Stimulated activated CD4-positive, alpha-beta T cell treated with anti-CD3 and anti-CD28 coated beads, Interleukin-1b, Interleukin-23, amount 100 ng/mL, for 4 hours (primary cell): Measurements from ENCODE around the gene SLC38A8.
A peak's percentile ranks its signal among the peaks of the same experiment; 100 is the strongest.

Experiments used
- DNase-seq, 2 donors: peaks; one replicate each; pipeline ENCODE4 v3.0.0-alpha.2; 2020; ENCODE audit warnings: low read depth in 2 of 2

The SLC38A8 gene

DNA sequence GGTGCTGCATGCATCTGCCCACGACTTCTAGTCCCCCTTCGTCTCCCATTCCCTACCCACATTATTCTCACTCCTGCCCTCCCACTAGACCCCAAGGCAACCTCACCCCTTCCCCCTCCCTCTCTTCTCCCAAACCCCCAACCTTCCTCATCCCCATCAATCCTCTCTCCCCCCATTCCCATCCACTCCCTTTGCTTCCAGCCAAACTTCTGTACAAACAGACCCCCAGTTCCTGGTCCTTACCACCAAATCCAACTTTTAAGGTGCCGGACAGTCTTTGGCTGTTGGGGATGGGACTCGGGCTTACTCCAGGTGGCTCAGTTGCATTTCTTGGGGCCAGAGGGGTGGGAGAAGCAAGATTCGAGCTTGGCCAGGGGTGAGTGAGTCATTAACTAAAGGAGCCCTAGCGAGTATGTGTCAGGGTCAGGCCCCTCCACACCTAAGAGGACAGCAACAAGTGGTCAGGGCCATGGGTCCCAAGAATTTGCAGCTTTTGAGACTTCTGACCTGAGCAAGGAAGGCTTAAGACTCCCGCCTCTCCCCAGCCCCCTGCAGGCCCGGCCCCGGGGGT, at the start of gene SLC38A8:
TSS of gene SLC38A8 (minus strand) at position 488 of the 571 bp plus-strand sequence. CDS start 638 bp downstream, outside the sequence.
- DNase-seq, result no peak

- DNase-seq, result no peak
Measured at GRCh38 chr16:84091460-84091859, 48.9 kb upstream of the SLC38A8 start.

DNA sequence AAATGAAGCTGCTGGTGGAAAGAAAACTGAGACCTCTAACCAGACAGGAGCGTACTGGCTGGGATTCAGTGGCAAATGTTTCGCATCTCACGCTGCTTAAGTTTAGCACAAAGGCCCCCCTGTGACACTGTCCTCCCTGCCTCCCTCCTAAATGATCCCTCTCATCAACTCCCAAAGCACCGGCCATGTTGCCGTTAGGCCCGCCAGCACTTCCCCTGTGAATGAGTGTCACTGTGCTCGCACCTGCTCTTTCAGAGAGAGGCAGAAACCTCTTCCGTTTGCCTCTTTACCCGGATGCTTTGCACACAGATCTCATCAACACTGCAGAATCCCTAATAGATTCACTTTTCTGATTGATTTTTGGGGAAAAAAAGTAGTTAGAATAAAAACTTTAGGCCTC, 47.6 kb upstream of the SLC38A8 start:
- DNase-seq, result no peak

GRCh38 chr16:84088695-84089395, 46.2 kb upstream of the SLC38A8 start:
- DNase-seq, result peak; percentile 12 to 22

DNA sequence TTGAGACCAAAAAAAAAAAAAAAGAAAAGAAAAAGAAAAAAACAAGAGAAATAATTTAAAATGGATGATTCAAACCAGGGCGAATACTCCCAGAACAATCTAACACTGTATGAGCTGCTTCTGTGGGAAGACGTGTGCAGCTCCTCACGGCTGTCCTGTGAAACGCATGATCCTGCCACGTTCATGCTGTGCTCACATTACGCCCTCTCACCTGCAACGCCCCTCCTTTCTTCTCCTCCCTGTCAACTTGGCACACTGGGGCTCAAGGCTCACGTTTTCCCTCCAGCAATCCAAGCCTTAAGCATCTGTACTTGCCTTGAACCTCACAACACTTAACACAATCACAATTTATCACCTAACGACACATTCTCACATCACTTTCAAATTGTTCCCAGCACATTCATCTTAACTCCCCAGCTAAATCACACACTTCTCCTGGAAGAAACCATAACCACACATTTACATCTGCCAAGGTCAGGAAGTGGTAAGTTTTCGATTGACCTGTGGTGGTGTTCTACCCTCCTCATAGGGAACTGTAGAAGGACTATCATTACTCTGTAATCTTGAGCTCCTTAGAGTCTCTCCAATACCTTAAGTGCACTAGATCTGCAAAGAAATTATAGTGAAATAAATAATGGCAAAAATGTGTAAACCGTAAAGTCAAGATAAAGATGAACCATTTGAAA, 45.0 kb upstream of the SLC38A8 start:
- no peak for DNase-seq

GRCh38 chr16:84087001-84087400, 44.4 kb upstream of the SLC38A8 start:
- DNase-seq, result no peak

- no peak for DNase-seq
Measured at GRCh38 chr16:84086341-84086740, 43.7 kb upstream of the SLC38A8 start.

DNA sequence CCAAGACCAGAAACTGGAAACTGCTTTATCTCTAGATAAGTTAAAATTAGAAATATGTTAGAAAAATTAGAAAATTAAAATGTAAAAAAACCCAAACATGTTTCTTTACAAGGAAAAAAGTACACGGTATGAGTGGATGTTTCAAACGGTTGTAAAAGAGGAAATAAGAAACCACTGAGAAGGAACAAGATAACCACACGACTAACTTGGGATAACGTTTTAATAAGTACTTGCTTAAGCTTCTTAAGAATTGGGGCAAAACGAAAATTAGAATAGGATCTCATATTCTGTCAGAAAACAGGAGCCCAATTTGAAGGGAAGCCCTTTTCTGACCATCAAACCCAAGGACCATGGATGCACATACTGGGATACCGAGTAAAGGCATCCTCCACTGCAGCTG, 43.2 kb upstream of the SLC38A8 start:
- no peak for DNase-seq

DNA sequence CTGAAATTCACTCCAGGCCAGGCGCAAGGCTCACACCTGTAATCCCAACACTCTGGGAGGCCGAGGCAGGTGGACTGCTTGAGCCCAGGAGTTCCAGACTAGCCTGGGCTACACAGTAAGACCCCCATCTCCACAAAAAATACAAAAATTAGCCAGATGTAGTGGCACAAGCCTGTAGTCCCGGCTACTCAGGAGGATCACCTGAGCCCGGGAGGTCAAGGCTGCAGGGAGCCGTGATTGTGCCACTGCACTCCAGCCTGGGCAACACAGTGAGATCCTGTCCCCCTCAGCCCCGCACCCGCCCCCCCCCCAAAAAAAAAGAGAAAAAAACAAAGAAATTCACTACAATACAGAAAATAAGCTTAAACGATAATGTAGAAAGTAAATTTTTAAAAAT, 42.7 kb upstream of the SLC38A8 start:
- no peak for DNase-seq

DNA sequence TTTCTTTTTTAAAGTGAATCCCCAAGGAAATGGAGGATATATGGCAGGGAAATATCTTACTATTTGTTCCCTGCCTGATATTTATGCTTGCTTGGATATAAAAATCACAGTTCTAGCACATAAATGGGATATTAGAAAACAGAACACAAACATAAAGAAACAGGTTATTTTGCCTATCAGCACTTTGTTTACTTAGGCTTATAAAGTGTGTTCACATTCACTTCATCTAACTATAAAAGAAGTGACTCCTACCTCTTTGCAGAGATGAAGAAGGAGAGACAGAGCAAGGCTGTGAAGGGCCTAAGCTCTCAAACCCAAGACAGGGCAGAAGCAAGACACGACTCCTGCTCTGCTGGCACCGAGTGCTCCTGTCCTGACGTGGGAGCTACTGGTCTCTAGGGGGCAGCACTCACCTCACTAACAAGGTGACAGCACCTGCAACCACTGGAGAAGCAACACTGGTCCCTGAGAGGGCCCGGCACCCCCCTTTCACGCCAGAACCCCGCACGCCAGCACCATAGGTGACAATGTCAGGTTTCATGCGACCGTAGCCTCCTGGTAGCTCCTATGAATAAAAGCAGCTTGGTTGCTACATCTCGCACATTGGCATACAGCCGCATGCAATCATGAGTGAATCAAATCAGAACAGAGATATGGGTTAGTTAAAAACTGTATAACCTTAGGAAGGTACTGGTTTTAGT, 42.1 kb upstream of the SLC38A8 start:
- DNase-seq, result peak; percentile 34 to 59

- DNase-seq, result no peak
Measured at GRCh38 chr16:84082835-84083569, 40.4 kb upstream of the SLC38A8 start.

DNA sequence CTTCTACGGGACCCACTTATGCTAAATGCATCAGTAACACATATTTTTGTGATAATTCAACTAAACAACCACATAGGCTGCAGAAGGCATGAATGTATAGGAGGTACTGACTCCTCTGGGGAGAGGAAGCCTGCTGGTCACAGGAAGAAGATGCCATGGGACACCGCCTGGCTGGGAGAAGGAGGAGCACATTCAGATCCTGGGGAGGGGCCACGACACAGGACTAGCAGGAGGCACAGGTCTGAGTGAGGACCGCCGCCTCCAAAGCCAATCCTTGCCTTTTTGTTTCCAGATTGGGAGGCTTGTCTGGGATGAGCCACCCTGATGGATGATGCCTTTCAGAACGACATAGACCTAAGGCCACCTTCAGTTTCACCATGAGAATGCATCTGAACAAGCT, 39.5 kb upstream of the SLC38A8 start:
- DNase-seq, result no peak

GRCh38 chr16:84081446-84081989, 38.9 kb upstream of the SLC38A8 start:
- no peak for DNase-seq

GRCh38 chr16:84080813-84081212, 38.2 kb upstream of the SLC38A8 start:
- DNase-seq, result no peak

DNA sequence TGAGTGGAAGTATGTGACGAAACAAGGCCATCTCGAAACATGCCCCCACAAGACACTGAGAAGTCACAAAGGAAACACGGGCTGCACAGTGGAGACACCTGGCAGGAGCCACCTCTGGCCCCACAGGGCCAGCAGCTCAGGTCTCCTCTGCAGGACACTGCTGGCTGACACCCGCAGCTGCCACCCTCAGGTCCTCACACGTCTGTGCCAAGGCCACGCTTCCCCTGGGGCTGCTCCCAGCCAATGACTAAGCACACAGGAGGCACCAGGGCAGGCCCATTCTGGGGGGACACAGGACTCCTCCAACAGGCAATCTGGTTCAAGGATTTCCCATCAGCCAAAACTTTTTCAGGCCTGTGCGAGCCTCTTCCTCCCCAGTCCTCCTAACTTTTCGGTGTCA, 37.8 kb upstream of the SLC38A8 start:
- DNase-seq, result no peak

DNA sequence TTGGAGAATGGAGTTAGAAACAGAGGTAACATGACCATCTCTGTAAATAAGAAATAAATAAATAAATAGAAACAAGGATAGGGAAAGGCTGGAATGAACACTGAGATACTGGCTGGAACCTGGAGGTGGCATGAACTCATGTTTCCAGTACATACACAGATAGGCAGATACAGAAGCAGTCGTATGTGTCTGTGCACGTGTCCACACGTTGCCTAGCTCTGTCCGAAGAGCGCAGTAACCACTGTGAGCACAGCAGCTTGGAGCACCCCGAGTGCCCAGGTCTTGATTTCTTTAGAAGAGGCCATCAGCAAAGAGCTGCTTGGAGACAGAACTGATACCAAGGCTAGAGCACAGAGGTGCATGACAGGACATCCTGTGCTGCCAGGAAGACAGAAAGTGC, 37.1 kb upstream of the SLC38A8 start:
- no peak for DNase-seq

DNA sequence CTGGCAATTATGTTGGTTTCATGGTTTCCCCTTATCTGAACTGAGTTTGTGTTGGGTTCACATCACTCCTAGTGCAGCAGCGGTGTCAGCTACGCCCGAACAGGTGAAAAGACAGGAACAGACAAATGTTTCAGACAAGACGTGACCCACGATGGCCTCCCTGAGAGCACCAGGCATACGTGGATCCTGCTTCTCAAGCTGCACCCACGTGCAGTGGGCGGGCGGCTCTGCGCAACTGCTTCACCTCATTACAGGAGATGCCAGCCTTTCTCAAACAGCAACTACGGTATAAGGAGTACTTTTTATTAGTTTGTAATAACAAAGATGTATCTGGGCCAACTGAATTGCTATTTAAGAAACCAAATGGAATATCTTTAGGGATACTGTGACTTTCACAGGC, 32.8 kb upstream of the SLC38A8 start:
- DNase-seq, result no peak

DNA sequence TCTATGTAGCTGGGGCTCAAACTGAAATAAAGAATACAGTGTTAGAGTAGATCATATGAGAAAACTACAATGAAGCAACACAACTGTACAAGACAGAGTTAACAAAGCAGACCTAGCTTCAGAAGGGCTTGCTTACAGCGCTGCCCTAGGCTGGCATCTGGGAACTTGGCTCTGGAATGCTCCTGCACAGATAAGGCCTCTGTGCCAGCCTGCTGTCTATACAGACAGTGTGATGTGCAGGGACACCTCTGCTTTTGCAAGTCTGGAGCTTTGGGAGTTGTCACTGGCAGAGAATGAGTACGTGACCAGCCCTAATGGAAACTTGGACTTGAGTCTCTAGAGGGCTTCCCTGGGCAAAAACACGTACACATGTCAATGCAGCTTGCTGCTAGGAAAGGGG, 32.1 kb upstream of the SLC38A8 start:
- DNase-seq, result no peak

GRCh38 chr16:84072014-84072413, 29.4 kb upstream of the SLC38A8 start:
- DNase-seq, result no peak

DNA sequence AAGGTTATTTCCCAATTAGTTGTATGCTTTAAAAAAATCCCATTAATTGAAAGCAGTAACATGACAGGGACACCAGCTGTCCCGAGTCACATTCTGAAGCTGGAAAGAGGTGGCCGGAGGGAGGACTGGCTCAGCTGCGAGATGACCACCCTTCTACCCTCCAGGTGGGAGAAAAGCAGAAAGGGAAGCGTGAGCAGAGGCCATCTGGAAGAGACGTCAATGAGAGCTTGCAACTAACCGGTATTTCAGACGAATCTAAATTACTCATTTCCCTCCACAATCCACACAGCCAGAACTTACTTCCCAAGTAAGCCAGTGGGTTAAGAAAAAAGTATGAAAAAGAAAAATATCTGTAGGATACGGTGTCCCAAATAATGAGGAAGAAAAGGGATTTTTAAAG, 28.5 kb upstream of the SLC38A8 start:
- no peak for DNase-seq

- DNase-seq, result no peak
Measured at GRCh38 chr16:84069540-84069939, 26.9 kb upstream of the SLC38A8 start.
